Inferior parietal cortex (tissue), 1 donor: Measurements from ENCODE around the gene GSK3A.

ENCODE experiments used
- DNase-seq: peaks from one replicate; pipeline ENCODE4 v3.0.0-alpha.2; 2016; ENCODE audit errors: extremely low spot score

GSK3A gene

DNA sequence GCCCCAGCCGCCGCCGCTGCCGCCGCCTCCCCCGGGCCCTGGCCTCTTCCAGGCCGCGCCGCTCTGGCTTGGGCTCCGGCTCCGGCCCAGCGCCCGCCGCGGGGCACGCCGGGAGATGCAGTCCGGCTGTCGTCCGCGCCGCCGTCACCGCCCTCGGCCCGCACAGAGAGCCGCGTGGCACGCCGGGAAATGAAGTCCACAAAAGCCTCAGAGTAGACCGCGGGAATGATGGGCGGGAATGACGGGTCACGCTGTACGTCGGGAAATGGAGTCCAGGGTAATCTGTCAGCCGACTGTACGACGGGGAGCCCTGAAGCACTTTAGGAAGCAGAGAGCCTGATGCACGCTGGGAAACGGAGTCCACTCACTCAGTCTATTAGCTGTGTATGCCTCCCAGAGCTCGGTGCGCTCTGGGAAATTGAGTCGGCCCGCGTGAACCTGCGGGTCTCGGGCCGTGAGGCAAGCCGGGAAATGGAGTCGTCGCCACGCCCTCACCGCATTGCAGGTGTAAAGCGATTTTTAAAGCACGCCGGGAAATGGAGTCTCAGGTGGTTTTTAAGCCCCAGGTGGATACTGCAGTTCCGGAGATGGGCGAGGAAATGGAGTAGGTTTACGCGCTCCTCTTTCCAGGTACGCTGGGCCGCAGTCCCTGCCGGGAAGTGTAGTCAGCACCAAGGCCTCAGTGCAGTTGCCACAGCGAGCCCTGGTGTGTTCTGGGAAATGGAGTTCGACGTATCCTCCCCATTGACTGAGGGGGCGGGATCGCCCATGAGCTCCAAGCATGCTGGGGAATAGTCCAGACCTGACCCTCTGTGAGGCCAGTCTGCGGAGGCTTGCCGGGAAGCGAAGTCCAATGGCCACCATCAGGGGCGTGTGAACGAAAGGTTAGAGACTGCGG lies at the start of gene GSK3A:
GSK3A (minus strand) TSS at position 91 of the 898 bp plus-strand sequence. CDS start 137 bp downstream, outside the sequence.
- peak; percentile 98 for DNase-seq

DNA sequence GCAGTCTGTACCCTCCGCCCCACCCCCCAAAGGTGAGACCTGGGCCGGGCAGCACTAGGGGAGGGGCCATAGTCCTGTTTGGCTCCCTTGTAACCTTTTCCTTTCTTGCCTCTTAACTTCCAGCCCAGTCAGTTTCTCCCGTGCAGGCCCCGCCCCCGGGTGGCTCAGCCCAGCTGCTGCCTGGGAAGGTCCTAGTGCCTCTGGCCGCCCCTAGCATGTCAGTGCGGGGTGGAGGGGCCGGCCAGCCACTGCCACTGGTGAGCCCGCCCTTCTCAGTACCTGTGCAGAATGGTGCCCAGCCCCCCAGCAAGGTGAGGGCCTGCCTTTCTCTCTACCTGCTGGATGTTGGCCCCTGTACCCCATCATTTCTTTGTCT lies 49.0 kb upstream of the GSK3A start:
- DNase-seq: no peak

GRCh38 chr19:42290523-42291434 lies 48.4 kb upstream of the GSK3A start:
- DNase-seq: no peak

GRCh38 chr19:42290136-42290522 lies 47.7 kb upstream of the GSK3A start:
- DNase-seq: no peak

- no peak for DNase-seq
Measured at GRCh38 chr19:42289556-42290041, 47.2 kb upstream of the GSK3A start.

GRCh38 chr19:42288881-42289555 lies 46.6 kb upstream of the GSK3A start:
- DNase-seq: no peak

GRCh38 chr19:42288387-42288786 lies 46.0 kb upstream of the GSK3A start:
- DNase-seq: no peak

DNA sequence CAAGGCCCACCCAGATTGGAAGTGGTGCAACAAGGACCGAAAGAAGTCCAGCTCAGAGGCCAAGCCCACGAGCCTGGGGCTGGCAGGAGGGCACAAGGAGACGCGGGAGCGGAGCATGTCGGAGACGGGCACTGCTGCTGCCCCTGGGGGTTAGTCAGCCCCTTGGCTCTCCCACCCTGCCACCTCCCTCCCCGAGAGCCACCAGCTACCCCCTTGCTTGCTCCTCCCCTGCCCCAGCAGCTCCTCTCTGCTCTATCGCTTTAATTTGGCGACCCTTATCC lies 45.4 kb upstream of the GSK3A start:
- DNase-seq: no peak

- no peak for DNase-seq
Measured at GRCh38 chr19:42287017-42287826, 44.8 kb upstream of the GSK3A start.

GRCh38 chr19:42286349-42287016 lies 44.1 kb upstream of the GSK3A start:
- no peak for DNase-seq

DNA sequence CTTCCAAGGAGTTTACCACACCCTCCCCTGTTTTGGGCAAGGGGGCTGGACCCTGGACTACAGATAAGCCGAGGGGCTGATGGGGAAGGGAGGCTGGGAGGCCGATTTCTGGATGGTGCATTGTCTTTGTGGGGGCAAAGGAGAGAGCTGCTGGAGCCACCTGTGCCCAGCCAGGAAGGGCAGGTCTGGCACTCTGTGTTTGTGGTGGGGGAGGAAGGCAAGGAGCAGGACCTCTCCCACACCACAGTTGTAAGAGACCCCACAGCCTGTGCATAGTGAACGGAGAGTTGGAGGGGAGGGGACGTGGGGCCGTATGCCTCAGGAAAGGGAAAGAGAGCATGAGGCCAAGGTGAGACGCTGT lies 43.6 kb upstream of the GSK3A start:
- DNase-seq: no peak

- no peak for DNase-seq
Measured at GRCh38 chr19:42285541-42285941, 43.1 kb upstream of the GSK3A start.

GRCh38 chr19:42284591-42285341 lies 42.4 kb upstream of the GSK3A start:
- DNase-seq: no peak

DNA sequence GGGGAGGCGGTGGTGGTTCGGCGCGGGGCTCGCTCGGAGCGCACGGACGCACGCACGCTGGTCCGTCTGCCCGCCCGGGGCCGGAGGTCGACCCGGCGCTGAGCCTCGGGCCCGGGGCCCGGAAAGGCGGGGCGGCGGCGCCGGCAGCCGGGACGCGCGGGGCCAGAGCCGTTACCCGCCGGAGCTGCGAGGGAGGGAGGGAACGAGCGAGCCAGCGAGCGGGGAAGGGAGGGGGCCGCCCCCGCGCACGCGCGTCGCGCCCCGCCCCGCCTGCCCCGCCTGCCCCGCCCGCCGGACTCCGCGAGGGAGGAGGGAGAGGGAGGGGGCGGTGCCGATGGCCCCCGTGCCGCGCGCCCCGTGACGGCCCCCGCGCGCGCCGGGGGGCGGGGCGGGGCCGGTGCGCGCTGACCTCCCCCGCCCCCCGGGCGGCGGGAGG lies 41.7 kb upstream of the GSK3A start:
- DNase-seq: peak; percentile 55

GRCh38 chr19:42283188-42284065 lies 41.0 kb upstream of the GSK3A start:
- peak; percentile 89 for DNase-seq

GRCh38 chr19:42282819-42283187 lies 40.4 kb upstream of the GSK3A start:
- DNase-seq: no peak

- peak; percentile 23 for DNase-seq
Measured at GRCh38 chr19:42281827-42282762, 39.7 kb upstream of the GSK3A start.
